ENCODE measurements around the gene TLE4.

The TLE4 gene

GRCh38 chr9:79630521-79631403 lies 59.0 kb downstream of the TLE4 start:
- TF ChIP-seq MYC (IDR thresholded peaks at IDR 0.05; ENCODE audit: low read depth, low read length), result no peak
- no peak for TF ChIP-seq CTCF (IDR thresholded peaks at IDR 0.05; ENCODE audit: low read depth, low read length)
- TF ChIP-seq MAX (IDR thresholded peaks at IDR 0.05; ENCODE audit: low read depth, low read length), result no peak
- TF ChIP-seq POLR2A (IDR thresholded peaks at IDR 0.05; ENCODE audit: extremely low read depth, insufficient read length), result no peak
- no peak overlapping the region for H3K4me3 ChIP-seq (ENCODE audit: low read depth, low read length)
- no peak for DNase-seq (ENCODE audit: low read depth)

- DNase-seq (ENCODE audit: low read depth), result no peak
- no peak overlapping the region for H3K4me3 ChIP-seq (ENCODE audit: low read depth, low read length)
- TF ChIP-seq MYC (IDR thresholded peaks at IDR 0.05; ENCODE audit: low read depth, low read length) (no peak), CTCF (IDR thresholded peaks at IDR 0.05; ENCODE audit: low read depth, low read length) (no peak), POLR2A (IDR thresholded peaks at IDR 0.05; ENCODE audit: extremely low read depth, insufficient read length) (no peak), MAX (IDR thresholded peaks at IDR 0.05; ENCODE audit: low read depth, low read length) (no peak)
Measured at GRCh38 chr9:79632060-79632459, 60.3 kb downstream of the TLE4 start.

- no peak for DNase-seq (ENCODE audit: low read depth)
- no peak for TF ChIP-seq CTCF (IDR thresholded peaks at IDR 0.05; ENCODE audit: low read depth, low read length)
- TF ChIP-seq MYC (IDR thresholded peaks at IDR 0.05; ENCODE audit: low read depth, low read length), result no peak
- no peak for TF ChIP-seq MAX (IDR thresholded peaks at IDR 0.05; ENCODE audit: low read depth, low read length)
- no peak for TF ChIP-seq POLR2A (IDR thresholded peaks at IDR 0.05; ENCODE audit: extremely low read depth, insufficient read length)
- no peak overlapping the region for H3K4me3 ChIP-seq (ENCODE audit: low read depth, low read length)
Measured at GRCh38 chr9:79632705-79633104, 60.9 kb downstream of the TLE4 start.

- no peak for DNase-seq (ENCODE audit: low read depth)
- TF ChIP-seq CTCF (IDR thresholded peaks at IDR 0.05; ENCODE audit: low read depth, low read length) (no peak), POLR2A (IDR thresholded peaks at IDR 0.05; ENCODE audit: extremely low read depth, insufficient read length) (no peak), MYC (IDR thresholded peaks at IDR 0.05; ENCODE audit: low read depth, low read length) (no peak), MAX (IDR thresholded peaks at IDR 0.05; ENCODE audit: low read depth, low read length) (no peak)
- no peak overlapping the region for H3K4me3 ChIP-seq (ENCODE audit: low read depth, low read length)
Measured at GRCh38 chr9:79633558-79633957, 61.8 kb downstream of the TLE4 start.

- H3K4me3 ChIP-seq (ENCODE audit: low read depth, low read length), result no peak overlapping the region
- TF ChIP-seq MAX (IDR thresholded peaks at IDR 0.05; ENCODE audit: low read depth, low read length) (no peak), CTCF (IDR thresholded peaks at IDR 0.05; ENCODE audit: low read depth, low read length) (no peak), MYC (IDR thresholded peaks at IDR 0.05; ENCODE audit: low read depth, low read length) (no peak), POLR2A (IDR thresholded peaks at IDR 0.05; ENCODE audit: extremely low read depth, insufficient read length) (no peak)
- no peak for DNase-seq (ENCODE audit: low read depth)
Measured at GRCh38 chr9:79637177-79637925, 65.6 kb downstream of the TLE4 start.
